K562 (cell line): ENCODE measurements around the gene HCFC1R1. TPM values are rescaled to one million over a fixed set of nuclear protein-coding genes. Genes with fewer than 3 reads are reported as not detected.

ENCODE experiments used
- CBFA2T2 ChIP-seq: fragments of 450-650 bp; conservative IDR thresholded peaks from 2 replicates; pipeline ENCODE4 v1.6.1; 2017; ENCODE audit warnings: mild to moderate bottlenecking
- DPF2 ChIP-seq: fragments of 450-650 bp; IDR thresholded peaks from 2 replicates; pipeline ENCODE4 v1.6.1; 2016
- FOXK2 ChIP-seq, 2 experiments: fragments of 450-650 bp; IDR thresholded peaks in 1 of 2; conservative IDR thresholded peaks in 1 of 2; 2 replicates each; pipeline ENCODE4 v1.6.1; 2016; ENCODE audit warnings: low read depth in 2 of 2, mild to moderate bottlenecking in 1 of 2
- HCFC1 ChIP-seq: IDR thresholded peaks from 2 replicates; pipeline ENCODE4 v1.6.1; 2012; ENCODE audit warnings: low read depth, low read length, improper control_type of control experiment
- L3MBTL2 ChIP-seq: fragments of 450-650 bp; IDR thresholded peaks from 2 replicates; pipeline ENCODE4 v1.6.1; 2016; ENCODE audit warnings: mild to moderate bottlenecking, moderate library complexity
- MTA1 ChIP-seq: fragments of 450-650 bp; IDR thresholded peaks from 2 replicates; pipeline ENCODE4 v1.6.1; 2017; ENCODE audit warnings: borderline replicate concordance
- MYNN ChIP-seq, 2 experiments: sonication (generic); formaldehyde crosslinking in 1 of 2; IDR thresholded peaks; 2 replicates each; pipeline versions ENCODE4 v1.5.0 to v1.6.1; 2016 to 2020; ENCODE audit warnings: antibody characterized with exemption in 1 of 2, missing genetic modification reagents in 1 of 2
- NFE2 ChIP-seq: IDR thresholded peaks from 2 replicates; pipeline ENCODE4 v1.6.1; 2014; ENCODE audit warnings: antibody characterized with exemption, low read depth
- PCBP1 ChIP-seq: fragments of 200-400 bp; formaldehyde crosslinking; IDR thresholded peaks from 2 replicates; pipeline ENCODE4 v1.6.1; 2018; ENCODE audit warnings: mild to moderate bottlenecking, low read depth, low read length; ENCODE audit not compliant: poor library complexity, severe bottlenecking
- RFX5 ChIP-seq: IDR thresholded peaks from 2 replicates; pipeline ENCODE4 v1.6.1; 2011; ENCODE audit warnings: low read depth, mild to moderate bottlenecking, improper control_type of control experiment, low read length
- SIRT6 ChIP-seq: IDR thresholded peaks from one replicate; pipeline ENCODE4 v1.6.1; 2012; ENCODE audit warnings: low read depth, mild to moderate bottlenecking, control low read depth, inconsistent platforms, low read length, moderate library complexity
- ZFX ChIP-seq: sonication (generic); formaldehyde crosslinking; IDR thresholded peaks from 2 replicates; pipeline ENCODE4 v1.8.0; 2022; ENCODE audit warnings: mild to moderate bottlenecking, missing genetic modification reagents, moderate library complexity
- polyA plus RNA-seq, 8 experiments: library from polyadenylated mRNA; depleted of rRNA in 4 of 8; stranded (reverse) in 5 of 8; unstranded in 3 of 8; fragments of >200 nt; fragmentation: Nextera tagmentation in 2 of 8; fragmentation: Illumina TruSeq in 1 of 8; extraction: Ambion mirVana in 2 of 8; extraction: Trizol in 1 of 8; gene quantifications; 2 replicates each; pipeline versions ENCODE4 v1.2.1 to v1.2.3, GENCODE V29; 2011 to 2014; ENCODE audit warnings: inconsistent platforms in 1 of 8, missing spikeins in 1 of 8
- total RNA-seq, 7 experiments: library from RNA; depleted of rRNA in 6 of 7; stranded (reverse); fragments of >200 nt in 6 of 7; fragmentation: Illumina TruSeq in 2 of 7; extraction: Trizol in 2 of 7; gene quantifications; 2 replicates each; pipeline versions ENCODE4 v1.2.1 to v1.2.3, GENCODE V29; 2011 to 2021; ENCODE audit warnings: low replicate concordance in 1 of 7
- TF ChIP-seq, protein P1 (sequence below), 2 experiments: fragments of 450-650 bp; IDR thresholded peaks; 2 replicates each; pipeline ENCODE4 v1.6.1; 2016
- TF ChIP-seq, protein P2 (sequence below): fragments of 450-650 bp; conservative IDR thresholded peaks from 2 replicates; pipeline ENCODE4 v1.6.1; 2016; ENCODE audit warnings: missing genetic modification characterization, low read depth, mild to moderate bottlenecking, missing compliant biosample characterization, moderate library complexity
- TF ChIP-seq, protein P3 (sequence below): fragments of 200-400 bp; formaldehyde crosslinking; IDR thresholded peaks from 2 replicates; pipeline ENCODE4 v1.6.1; 2017; ENCODE audit warnings: mild to moderate bottlenecking, low read depth, low read length, moderate library complexity
- TF ChIP-seq, protein P4 (sequence below): fragments of 250-450 bp; sonication (Bioruptor Pico); IDR thresholded peaks from 2 replicates; pipeline ENCODE4 v1.5.0; 2021; ENCODE audit warnings: mild to moderate bottlenecking, borderline replicate concordance
- TF ChIP-seq, protein P5 (sequence below), 2 experiments: fragments of 150-350 bp in 1 of 2; IDR thresholded peaks; 2 replicates each; pipeline ENCODE4 v1.6.1; 2012 to 2016; ENCODE audit warnings: low read depth in 2 of 2, low read length in 2 of 2, mild to moderate bottlenecking in 1 of 2, moderate library complexity in 1 of 2

HCFC1R1 gene
- total and polyA plus RNA-seq, 9 of the 15 experiments (the other 6 are each of a cell fraction or from before 2014, with no cell fraction given): 2.2 to 29.0 (median 11.2) TPM

DNA sequence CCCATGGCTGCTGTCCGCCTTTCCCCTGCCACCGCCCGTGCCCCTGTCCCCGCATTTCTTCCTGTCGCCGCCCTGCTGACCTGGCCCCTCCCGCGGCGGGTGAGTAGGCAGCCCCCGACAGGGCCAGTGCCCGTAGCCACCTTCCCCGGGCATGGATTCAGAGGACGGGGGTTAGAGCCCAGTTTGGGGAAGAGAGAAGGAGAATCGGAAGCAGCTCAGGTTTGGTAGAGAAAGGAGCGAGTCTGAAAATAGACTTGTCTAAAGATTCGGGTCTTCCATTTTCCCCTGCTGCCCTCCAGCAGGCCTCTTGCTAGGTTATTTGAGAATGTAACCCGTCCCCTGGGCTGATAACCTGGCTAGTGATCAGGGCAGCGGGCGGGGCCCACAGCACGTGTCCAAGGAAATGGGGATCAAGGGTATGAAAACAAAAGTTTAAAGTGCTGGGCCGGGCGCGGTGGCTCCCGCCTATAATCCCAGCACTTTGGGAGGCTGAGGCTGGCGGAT, 18.9 kb downstream of the HCFC1R1 start (continued):
- TF ChIP-seq, protein P1, sequence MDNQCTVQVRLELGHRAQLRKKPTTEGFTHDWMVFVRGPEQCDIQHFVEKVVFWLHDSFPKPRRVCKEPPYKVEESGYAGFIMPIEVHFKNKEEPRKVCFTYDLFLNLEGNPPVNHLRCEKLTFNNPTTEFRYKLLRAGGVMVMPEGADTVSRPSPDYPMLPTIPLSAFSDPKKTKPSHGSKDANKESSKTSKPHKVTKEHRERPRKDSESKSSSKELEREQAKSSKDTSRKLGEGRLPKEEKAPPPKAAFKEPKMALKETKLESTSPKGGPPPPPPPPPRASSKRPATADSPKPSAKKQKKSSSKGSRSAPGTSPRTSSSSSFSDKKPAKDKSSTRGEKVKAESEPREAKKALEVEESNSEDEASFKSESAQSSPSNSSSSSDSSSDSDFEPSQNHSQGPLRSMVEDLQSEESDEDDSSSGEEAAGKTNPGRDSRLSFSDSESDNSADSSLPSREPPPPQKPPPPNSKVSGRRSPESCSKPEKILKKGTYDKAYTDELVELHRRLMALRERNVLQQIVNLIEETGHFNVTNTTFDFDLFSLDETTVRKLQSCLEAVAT (IDR thresholded peaks at IDR 0.05): 0 out of 4 replicates have a peak, but pooled peaks of 1 of the 2 experiments have one; percentile 51
- TF ChIP-seq RFX5: no peak
- peak; percentile 75 for TF ChIP-seq DPF2
- TF ChIP-seq CBFA2T2: no peak
- peak; percentile 51 for TF ChIP-seq NFE2
- peak; percentile 79 for TF ChIP-seq L3MBTL2
- TF ChIP-seq, protein P2, sequence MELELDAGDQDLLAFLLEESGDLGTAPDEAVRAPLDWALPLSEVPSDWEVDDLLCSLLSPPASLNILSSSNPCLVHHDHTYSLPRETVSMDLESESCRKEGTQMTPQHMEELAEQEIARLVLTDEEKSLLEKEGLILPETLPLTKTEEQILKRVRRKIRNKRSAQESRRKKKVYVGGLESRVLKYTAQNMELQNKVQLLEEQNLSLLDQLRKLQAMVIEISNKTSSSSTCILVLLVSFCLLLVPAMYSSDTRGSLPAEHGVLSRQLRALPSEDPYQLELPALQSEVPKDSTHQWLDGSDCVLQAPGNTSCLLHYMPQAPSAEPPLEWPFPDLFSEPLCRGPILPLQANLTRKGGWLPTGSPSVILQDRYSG (tag): no peak
- TF ChIP-seq ZFX (CRISPR knock-in tag): peak; percentile 69
- TF ChIP-seq FOXK2 (conservative IDR thresholded peaks at IDR 0.05 in 1 of 2, IDR thresholded peaks at IDR 0.05 in 1 of 2; ENCODE audit: low read depth in 2 of 2): no peak
- TF ChIP-seq HCFC1: no peak
- peak; percentile 57; the same call in 1 of the 2 replicates for TF ChIP-seq MTA1
- TF ChIP-seq MYNN (IDR thresholded peaks at IDR 0.05): 0 out of 2 replicates have a peak, but pooled peaks have one; percentile 47
- TF ChIP-seq MYNN (CRISPR knock-in tag; IDR thresholded peaks at IDR 0.05): no peak
- TF ChIP-seq SIRT6: no peak
- TF ChIP-seq, protein P3, sequence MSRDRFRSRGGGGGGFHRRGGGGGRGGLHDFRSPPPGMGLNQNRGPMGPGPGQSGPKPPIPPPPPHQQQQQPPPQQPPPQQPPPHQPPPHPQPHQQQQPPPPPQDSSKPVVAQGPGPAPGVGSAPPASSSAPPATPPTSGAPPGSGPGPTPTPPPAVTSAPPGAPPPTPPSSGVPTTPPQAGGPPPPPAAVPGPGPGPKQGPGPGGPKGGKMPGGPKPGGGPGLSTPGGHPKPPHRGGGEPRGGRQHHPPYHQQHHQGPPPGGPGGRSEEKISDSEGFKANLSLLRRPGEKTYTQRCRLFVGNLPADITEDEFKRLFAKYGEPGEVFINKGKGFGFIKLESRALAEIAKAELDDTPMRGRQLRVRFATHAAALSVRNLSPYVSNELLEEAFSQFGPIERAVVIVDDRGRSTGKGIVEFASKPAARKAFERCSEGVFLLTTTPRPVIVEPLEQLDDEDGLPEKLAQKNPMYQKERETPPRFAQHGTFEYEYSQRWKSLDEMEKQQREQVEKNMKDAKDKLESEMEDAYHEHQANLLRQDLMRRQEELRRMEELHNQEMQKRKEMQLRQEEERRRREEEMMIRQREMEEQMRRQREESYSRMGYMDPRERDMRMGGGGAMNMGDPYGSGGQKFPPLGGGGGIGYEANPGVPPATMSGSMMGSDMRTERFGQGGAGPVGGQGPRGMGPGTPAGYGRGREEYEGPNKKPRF: no peak
- TF ChIP-seq PCBP1: no peak
- TF ChIP-seq, protein P4, sequence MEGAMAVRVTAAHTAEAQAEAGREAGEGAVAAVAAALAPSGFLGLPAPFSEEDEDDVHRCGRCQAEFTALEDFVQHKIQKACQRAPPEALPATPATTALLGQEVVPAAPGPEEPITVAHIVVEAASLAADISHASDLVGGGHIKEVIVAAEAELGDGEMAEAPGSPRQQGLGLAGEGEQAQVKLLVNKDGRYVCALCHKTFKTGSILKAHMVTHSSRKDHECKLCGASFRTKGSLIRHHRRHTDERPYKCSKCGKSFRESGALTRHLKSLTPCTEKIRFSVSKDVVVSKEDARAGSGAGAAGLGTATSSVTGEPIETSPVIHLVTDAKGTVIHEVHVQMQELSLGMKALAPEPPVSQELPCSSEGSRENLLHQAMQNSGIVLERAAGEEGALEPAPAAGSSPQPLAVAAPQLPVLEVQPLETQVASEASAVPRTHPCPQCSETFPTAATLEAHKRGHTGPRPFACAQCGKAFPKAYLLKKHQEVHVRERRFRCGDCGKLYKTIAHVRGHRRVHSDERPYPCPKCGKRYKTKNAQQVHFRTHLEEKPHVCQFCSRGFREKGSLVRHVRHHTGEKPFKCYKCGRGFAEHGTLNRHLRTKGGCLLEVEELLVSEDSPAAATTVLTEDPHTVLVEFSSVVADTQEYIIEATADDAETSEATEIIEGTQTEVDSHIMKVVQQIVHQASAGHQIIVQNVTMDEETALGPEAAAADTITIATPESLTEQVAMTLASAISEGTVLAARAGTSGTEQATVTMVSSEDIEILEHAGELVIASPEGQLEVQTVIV (CRISPR knock-in tag): no peak
- TF ChIP-seq, protein P5, sequence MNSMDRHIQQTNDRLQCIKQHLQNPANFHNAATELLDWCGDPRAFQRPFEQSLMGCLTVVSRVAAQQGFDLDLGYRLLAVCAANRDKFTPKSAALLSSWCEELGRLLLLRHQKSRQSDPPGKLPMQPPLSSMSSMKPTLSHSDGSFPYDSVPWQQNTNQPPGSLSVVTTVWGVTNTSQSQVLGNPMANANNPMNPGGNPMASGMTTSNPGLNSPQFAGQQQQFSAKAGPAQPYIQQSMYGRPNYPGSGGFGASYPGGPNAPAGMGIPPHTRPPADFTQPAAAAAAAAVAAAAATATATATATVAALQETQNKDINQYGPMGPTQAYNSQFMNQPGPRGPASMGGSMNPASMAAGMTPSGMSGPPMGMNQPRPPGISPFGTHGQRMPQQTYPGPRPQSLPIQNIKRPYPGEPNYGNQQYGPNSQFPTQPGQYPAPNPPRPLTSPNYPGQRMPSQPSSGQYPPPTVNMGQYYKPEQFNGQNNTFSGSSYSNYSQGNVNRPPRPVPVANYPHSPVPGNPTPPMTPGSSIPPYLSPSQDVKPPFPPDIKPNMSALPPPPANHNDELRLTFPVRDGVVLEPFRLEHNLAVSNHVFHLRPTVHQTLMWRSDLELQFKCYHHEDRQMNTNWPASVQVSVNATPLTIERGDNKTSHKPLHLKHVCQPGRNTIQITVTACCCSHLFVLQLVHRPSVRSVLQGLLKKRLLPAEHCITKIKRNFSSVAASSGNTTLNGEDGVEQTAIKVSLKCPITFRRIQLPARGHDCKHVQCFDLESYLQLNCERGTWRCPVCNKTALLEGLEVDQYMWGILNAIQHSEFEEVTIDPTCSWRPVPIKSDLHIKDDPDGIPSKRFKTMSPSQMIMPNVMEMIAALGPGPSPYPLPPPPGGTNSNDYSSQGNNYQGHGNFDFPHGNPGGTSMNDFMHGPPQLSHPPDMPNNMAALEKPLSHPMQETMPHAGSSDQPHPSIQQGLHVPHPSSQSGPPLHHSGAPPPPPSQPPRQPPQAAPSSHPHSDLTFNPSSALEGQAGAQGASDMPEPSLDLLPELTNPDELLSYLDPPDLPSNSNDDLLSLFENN (IDR thresholded peaks at IDR 0.05; ENCODE audit: low read depth in 2 of 2, low read length in 2 of 2): no peak
